NCI-H2029 treated with DMSO at 0.1 percent for 48 hours (cell line): ENCODE results near the gene PITX1.

ENCODE experiments used
- DNase-seq: peaks from one replicate; lab custom pipeline; 2025; lab: John Stamatoyannopoulos, UW

The PITX1 gene

DNA sequence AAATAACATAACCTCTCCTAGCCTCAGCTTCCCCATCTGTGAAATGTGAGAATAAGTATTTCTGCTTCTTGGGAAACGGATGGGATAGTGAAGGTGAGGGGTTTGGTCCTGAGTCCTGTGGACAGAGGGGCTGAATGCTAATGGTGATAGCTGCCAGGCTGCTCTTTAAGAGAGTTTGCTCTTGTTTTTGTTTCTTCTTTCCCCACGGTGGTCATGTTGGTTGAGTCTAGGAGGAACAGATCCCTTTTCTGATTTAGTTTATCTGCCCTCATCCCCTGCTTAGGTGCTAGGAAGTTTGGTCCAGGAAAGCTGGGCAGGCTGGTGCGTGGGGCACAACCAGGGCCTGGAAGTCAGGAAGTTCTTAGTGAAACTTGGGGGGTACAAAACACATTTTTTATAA lies 7.7 kb upstream of the PITX1 start:
- no peak for DNase-seq

DNA sequence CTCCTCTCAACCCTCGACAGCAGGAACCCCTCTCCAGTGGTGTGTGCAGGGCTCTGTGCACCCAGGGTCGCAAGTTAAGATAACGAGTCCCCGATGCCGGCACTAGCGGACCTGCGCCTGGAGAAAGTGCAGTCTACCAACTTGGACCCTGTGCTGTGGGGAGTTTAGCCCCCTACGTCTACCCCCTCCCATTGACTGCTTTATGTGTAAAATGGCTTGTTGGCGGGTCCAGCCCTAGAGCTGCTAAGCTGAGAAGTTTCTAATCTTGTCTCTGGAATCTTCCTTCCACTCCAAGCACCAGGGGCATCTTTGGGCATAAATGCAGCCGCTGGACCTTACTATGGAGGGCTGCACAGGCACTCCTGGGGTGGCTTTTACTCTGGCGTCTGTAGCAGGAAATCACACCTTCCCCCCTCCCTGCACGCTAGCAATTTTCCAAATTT lies 7.1 kb upstream of the PITX1 start:
- DNase-seq, result no peak

- DNase-seq, result no peak
Measured at GRCh38 chr5:135040333-135041144, 6.5 kb upstream of the PITX1 start.

- DNase-seq, result no peak
Measured at GRCh38 chr5:135040034-135040332, 6.0 kb upstream of the PITX1 start.

- DNase-seq, result no peak
Measured at GRCh38 chr5:135039271-135040033, 5.4 kb upstream of the PITX1 start.

- no peak for DNase-seq
Measured at GRCh38 chr5:135038813-135039270, 4.8 kb upstream of the PITX1 start.

- no peak for DNase-seq
Measured at GRCh38 chr5:135038205-135038812, 4.3 kb upstream of the PITX1 start.

DNA sequence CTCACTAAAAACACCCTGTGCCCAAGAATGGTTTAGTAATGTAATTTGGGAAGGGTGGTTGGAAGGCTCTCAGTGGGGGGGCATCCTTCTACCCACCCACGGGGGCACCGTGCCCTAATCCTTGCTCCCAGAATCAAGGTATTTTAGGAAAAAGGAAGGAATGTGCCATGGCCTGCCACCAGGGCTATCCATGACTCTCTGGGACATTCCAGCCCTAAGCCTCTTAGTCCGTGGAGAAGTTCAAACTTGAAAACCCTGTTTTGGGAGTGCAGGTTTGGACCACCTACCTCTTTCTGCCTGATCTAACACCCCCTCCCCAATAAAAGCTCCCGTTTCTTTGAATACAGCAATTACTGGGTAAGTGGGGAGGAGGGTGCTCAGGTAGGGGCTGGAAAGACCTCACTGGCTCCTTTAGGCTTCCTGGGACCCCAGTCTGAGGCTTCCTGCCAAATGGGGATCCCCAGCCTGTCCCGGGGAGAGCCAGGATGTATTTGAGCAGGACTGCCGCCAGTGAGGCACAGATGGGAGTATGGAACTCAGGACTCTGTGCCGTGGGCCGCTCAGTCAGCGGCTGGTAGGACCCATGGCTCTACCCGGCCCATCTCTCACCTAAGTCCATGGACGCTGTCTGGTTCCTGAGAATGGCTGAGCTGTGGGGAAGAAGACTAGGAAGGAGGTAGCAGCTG lies 3.6 kb upstream of the PITX1 start:
- no peak for DNase-seq

- no peak for DNase-seq
Measured at GRCh38 chr5:135036405-135036804, 2.4 kb upstream of the PITX1 start.

GRCh38 chr5:135035678-135036030 lies 1.6 kb upstream of the PITX1 start:
- DNase-seq, result no peak

GRCh38 chr5:135034963-135035677 lies 1.1 kb upstream of the PITX1 start:
- DNase-seq, result no peak

DNA sequence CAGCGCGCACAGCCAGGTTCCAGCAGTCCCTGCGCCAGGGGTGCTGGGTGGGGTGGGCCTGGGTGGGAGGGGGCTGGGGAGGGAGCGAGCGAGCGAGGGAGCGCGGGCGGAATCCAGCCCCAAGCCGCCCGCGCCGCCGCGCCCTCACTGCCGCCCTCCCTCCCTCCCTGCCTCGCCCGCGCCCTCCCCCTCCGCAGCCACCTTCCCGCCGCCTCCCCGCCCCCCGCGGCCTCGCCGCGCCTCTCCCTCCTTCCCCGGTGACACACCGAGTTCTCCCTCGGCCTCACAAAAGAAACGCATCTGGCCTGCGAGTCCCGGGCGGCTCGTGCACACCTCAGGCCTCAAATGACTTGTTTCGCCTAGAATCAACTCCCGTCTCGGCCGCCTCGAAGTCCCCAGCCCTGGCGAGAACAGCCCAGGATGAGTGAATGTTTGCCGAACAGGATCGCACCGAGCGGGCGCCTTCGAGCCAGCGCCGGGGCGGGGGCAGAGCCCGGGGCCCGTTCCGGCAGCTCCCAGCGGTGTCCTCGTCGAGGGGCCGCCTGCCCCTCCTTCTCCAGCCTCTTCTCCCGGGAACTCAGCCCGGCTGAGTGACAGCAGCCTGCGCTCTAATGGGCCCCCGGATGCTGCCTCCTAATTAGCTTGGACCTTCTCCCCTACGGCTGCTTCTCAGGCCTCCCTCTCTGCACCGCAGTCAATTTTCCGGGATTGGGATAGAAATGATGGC lies 371 bp upstream of the PITX1 start:
- peak; percentile 22 for DNase-seq

- peak; percentile 32 for DNase-seq
Measured at GRCh38 chr5:135032999-135033861, 798 bp downstream of the PITX1 start.

DNA sequence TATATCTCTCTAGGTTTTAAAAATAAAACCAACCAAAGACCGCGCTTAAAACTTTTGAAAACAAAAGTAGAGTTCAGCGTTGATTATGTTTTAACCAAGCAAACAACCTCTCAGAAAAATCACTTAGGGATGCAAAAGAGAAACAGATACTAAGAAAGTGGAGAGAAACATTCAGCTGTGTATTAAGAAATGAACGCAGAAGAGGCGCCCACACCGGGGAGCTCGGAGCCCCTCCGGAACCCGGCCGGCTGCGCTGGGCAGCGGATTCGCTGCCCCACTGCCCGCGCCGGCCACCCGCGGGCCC lies 1.4 kb downstream of the PITX1 start:
- DNase-seq, result no peak

DNA sequence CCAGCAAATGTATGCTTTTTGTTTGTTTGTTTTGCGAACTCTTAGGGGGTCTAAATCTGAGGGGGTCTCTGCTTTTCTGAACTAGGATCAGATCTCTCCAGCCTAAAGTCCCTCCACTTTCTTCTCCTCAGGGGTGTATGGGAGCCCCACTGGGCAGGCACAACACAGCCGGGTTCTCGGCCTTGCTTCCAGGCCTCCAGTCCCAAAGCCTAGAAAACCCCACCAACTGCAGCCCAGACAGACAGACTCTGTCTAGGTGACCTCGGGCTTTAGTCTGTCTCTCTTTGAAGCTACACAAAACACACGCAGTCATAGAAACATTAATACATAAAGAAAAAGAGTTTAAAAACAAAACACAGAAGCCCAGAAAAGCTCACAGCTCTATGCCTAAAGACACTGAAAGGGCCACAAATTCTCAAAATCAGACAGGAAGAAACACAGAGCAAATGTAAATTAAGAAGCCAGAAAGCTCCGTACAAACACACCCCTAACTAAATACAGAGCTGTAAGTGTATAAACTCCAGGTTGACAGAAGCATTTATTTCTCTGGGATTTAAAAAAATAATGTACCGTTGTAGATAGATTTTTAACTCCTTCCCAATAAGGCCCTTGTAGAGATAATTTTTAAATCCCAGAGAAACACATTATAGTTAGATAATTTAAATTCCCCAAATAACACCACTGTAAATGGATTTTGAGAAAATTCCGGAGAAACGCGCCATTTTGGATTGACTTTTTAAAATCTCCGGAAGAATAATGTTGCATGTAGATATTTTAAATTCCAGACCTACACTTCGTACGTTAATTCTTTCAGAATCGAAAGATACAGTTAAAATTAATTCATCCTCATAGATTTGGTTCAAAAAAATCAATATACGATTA lies 2.0 kb downstream of the PITX1 start:
- DNase-seq, result no peak

DNA sequence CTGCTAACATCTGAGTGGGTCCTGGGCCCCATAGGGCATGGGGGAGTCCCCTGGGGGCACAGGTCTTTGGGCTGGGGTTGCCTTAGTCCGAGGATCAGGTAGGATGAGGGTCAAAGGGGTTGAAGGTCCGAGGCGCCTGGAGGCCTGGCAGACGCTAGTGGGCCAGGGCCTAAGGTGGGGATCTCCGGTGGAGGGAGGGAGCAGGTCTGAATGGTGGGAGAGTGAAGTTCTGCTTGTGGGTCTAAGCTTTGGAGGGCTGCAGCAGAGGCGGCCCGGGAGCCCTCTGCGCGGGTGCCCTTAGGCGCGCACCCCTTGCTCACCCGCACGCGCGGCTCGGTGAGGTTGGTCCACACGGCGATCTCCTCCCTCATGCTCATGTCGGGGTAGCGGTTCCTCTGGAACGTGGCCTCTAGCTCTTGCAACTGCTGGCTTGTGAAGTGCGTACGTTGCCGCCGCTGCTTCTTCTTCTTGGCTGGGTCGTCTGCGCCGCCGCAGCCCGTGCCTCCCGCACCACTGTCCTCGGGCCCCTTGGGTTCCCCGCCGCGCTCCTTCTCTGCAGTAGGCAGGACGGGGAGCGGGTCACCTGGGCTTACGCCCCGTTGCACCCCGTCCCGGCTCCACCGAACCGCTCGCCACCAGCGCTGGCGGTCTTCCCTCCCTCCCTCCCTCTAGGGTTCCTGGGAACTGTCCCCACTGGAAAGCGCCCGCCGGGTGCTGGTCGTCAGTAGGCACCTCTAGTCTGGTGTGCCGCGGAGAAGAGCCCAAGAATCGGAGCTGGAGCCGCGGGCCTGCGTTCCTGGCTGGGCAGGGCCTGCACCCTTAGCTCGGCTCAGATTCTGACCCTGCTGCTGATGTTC lies 2.8 kb downstream of the PITX1 start:
- DNase-seq, result no peak

DNA sequence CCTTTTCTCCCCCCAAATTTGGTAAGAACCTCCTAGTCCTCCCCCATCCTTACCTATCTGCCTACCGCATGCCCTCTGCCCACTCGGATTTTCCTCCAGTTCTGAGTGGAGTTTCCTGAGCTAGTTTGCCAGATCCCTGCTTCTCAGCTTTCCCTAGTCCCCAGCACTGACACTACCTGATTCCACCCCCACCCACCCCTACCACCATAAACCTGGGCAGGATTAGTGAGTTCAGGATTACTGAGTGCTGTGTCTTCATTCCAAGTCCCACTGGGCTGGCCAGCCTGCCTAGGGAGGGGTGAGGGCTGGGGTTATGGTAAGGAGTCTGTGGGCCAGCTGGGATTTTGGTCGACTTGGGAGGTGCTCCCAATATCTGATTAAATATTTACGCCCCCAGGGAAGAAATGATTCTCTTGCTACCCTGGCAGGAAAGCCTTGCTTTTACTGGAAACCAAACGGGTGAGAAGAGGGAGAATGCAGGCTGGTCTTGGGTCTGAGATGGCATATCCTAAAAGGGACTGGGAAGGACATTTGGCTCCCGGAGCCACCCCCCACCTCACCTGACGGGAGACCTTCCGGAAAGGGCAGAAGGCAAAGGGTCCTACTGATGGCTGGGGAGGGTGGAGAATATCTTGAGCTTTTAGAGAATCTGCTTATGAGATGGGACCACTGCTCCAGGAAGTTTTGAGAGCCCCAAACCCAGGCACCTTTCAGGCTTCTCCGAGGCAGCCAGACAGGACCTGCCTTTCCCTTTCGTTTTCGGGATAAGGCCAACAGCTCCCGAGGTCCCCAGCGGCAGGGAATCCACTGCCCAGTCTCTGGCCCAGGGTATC lies 3.7 kb downstream of the PITX1 start:
- no peak for DNase-seq
